ENCODE measurements around the gene UBR3.
"Not testable (repeated sequence)": the region's sequence is repeated elsewhere in the genome, so short reads cannot be mapped to it uniquely, and the experiment has no call there.

The UBR3 gene

DNA sequence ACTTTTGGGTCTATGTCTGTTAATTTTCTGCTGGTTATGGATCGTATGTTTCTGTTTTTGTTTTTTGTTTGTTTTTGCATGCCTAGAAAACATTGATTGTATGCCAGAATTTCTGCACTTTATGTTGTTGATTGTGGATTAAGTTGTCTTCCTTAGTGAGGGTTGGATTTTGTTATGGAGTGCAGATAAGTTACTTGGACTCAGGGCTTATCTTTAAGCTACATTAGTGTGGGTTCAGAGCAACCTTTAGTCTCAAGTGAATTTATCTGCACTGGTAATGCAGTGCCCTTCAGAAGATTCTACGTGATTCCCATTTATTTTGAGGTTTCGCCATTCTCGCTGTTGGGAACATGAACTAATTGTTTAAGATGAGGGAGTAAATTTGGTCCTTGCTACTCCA lies 32.9 kb downstream of the UBR3 start:
- no peak overlapping the region for H3K4me3 ChIP-seq (ENCODE audit: low read length)
- no peak for TF ChIP-seq CTCF (conservative IDR thresholded peaks at IDR 0.05; ENCODE audit: low read length)
- DNase-seq (ENCODE audit: low read depth): no peak

DNA sequence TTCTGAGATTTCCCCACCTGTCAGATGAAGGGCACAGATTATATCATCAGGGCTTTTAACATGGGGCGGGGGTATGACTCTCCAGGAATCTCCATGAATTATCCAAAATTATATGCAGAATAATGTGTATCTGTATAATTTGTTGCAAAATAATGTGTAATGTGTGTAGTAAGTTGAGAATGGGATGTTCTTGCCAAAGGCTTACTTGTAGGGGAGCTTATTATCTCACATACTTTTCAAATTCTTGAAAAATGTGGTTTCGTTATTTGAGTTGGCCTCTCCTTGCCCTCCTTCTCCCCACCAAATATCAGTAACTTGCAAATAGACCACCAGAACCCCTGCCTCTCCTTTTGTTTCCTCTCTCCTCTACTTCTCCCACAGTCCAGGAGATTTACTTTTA lies 35.6 kb downstream of the UBR3 start:
- H3K4me3 ChIP-seq (ENCODE audit: low read length): no peak overlapping the region
- no peak for DNase-seq (ENCODE audit: low read depth)
- no peak for TF ChIP-seq CTCF (conservative IDR thresholded peaks at IDR 0.05; ENCODE audit: low read length)

DNA sequence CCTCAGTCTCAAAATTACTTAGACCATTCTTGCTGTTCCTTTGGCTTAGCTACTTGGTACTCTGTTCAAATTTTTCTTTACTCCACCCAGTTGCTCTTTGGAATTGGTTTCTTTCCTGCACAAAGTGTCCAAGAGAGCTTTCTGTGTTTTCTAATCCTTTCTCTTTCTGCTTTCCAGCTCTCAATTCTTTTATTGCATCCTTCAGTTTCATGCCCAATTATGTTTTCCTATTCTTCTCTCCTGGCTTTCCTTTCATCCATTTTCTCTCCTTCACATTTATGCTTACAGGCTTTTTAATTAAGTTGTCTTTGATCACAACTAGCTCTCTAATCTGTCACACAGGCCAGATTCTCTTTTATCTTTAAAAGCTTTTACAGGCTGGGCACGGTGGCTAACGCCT lies 38.2 kb downstream of the UBR3 start:
- H3K4me3 ChIP-seq (ENCODE audit: low read length): no peak overlapping the region
- no peak for DNase-seq (ENCODE audit: low read depth)
- no peak for TF ChIP-seq CTCF (conservative IDR thresholded peaks at IDR 0.05; ENCODE audit: low read length)

GRCh38 chr2:169866230-169866629 lies 39.0 kb downstream of the UBR3 start:
- not testable (repeated sequence) for H3K4me3 ChIP-seq (ENCODE audit: low read length); DNase-seq (ENCODE audit: low read depth)

DNA sequence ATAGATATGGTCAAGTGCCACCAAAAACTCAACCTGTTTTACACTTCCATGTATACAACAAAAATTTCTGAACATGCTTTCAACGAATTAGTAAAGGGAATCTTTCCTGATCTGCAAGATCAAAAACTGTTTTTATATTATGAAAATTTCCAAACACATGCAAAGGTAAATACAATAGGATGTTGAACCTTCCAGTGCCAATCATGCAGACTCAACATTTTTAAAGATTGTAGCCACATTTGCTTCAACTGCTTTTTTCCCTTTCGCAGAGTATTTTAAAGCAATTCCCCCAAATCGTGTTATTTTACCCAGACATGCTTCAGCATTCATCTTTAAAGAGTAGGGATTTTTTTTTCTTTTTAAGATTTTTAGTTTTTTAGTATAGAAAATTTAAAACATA lies 40.3 kb downstream of the UBR3 start:
- TF ChIP-seq CTCF (conservative IDR thresholded peaks at IDR 0.05; ENCODE audit: low read length): no peak
- DNase-seq (ENCODE audit: low read depth): no peak
- H3K4me3 ChIP-seq (ENCODE audit: low read length): no peak overlapping the region

DNA sequence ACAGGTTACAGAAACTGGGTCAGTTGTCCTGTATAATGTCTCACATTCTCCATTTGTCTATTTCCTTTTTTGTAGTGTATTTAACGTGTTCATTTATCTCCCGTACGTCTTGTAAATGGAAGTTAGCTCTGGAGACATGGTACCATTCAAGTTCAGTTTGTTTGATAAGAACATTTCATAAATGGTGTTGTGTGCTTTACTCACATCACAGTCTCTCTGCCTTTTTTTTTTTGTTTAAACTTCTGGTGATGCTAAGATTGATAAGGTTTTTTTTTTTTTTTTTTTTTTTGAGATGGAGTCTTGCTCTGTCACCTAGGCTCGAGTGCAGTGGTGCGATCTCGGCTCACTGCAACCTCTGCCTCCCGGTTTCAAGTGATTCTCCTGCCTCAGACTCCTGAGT lies 41.7 kb downstream of the UBR3 start:
- no peak overlapping the region for H3K4me3 ChIP-seq (ENCODE audit: low read length)
- DNase-seq (ENCODE audit: low read depth): no peak
- no peak for TF ChIP-seq CTCF (conservative IDR thresholded peaks at IDR 0.05; ENCODE audit: low read length)

DNA sequence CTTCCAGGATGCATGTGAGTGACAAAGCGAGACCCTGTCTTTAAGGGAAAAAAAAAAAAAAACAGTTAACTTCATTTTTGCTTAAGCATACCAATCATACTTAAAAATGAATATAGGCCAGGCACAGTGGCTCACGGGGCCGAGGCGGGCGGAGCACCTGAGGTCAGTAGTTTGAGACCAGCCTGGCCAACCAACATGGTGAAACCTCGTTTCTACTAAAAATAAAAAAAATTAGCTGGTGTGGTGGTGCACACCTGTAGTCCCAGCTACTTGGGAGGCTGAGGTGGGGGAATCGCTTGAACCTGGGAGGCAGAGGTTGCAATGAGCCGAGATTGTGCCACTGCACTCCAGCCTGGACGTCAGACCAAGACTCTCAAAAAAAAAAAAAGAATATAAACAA lies 44.1 kb downstream of the UBR3 start:
- not testable (repeated sequence) for DNase-seq (ENCODE audit: low read depth); H3K4me3 ChIP-seq (ENCODE audit: low read length)

- TF ChIP-seq CTCF (conservative IDR thresholded peaks at IDR 0.05; ENCODE audit: low read length): no peak
- no peak for DNase-seq (ENCODE audit: low read depth)
- no peak overlapping the region for H3K4me3 ChIP-seq (ENCODE audit: low read length)
Observed at GRCh38 chr2:169871994-169872393, 44.7 kb downstream of the UBR3 start.
